HuH-7.5 (cell line): Measurements from ENCODE around the gene MROH9.
"Not testable (repeated sequence)": the region's sequence is repeated elsewhere in the genome, so short reads cannot be mapped to it uniquely, and the experiment has no call there.

Experiments used
- DNase-seq: peaks from one replicate; pipeline ENCODE4 v3.0.0; 2011; ENCODE audit warnings: low spot score

The MROH9 gene

GRCh38 chr1:170935231-170935630 is at the start of gene MROH9:
MROH9 (plus strand) TSS chr1:170935534; CDS start chr1:170945557, 10,023 bp downstream.
- no peak for DNase-seq

GRCh38 chr1:170885551-170885950 is 49.8 kb upstream of the MROH9 start:
- no peak for DNase-seq

- no peak for DNase-seq
Observed at GRCh38 chr1:170886460-170886859, 48.9 kb upstream of the MROH9 start.

- no peak for DNase-seq
Observed at GRCh38 chr1:170887726-170888125, 47.6 kb upstream of the MROH9 start.

- DNase-seq, result no peak
Observed at GRCh38 chr1:170891872-170892271, 43.5 kb upstream of the MROH9 start.

- DNase-seq, result no peak
Observed at GRCh38 chr1:170893655-170894297, 41.6 kb upstream of the MROH9 start.

- no peak for DNase-seq
Observed at GRCh38 chr1:170903961-170904360, 31.4 kb upstream of the MROH9 start.

GRCh38 chr1:170908942-170909341 is 26.4 kb upstream of the MROH9 start:
- DNase-seq, result no peak

- DNase-seq, result no peak
Observed at GRCh38 chr1:170910273-170910672, 25.1 kb upstream of the MROH9 start.

GRCh38 chr1:170917373-170917772 is 18.0 kb upstream of the MROH9 start:
- no peak for DNase-seq

- not testable (repeated sequence) for DNase-seq
Observed at GRCh38 chr1:170924656-170925055, 10.7 kb upstream of the MROH9 start.

- no peak for DNase-seq
Observed at GRCh38 chr1:170927955-170928840, 7.1 kb upstream of the MROH9 start.

- DNase-seq, result no peak
Observed at GRCh38 chr1:170929412-170929834, 5.9 kb upstream of the MROH9 start.

GRCh38 chr1:170929835-170930554 is 5.3 kb upstream of the MROH9 start:
- DNase-seq, result peak; percentile 41

GRCh38 chr1:170931650-170932049 is 3.7 kb upstream of the MROH9 start:
- DNase-seq, result no peak

- no peak for DNase-seq
Observed at GRCh38 chr1:170932236-170932635, 3.1 kb upstream of the MROH9 start.

GRCh38 chr1:170938281-170938680 is 2.9 kb downstream of the MROH9 start:
- DNase-seq, result no peak

- no peak for DNase-seq
Observed at GRCh38 chr1:170939476-170939875, 4.1 kb downstream of the MROH9 start.

GRCh38 chr1:170951744-170952143 is 16.4 kb downstream of the MROH9 start:
- not testable (repeated sequence) for DNase-seq

- DNase-seq, result no peak
Observed at GRCh38 chr1:170959385-170959784, 24.1 kb downstream of the MROH9 start.

GRCh38 chr1:170964506-170964905 is 29.2 kb downstream of the MROH9 start:
- no peak for DNase-seq

- DNase-seq, result no peak
Observed at GRCh38 chr1:170967042-170967910, 31.9 kb downstream of the MROH9 start.
